HG02981 (cell line): ENCODE results near the gene TRIM52.

ENCODE experiments used
- ATAC-seq: cut with Tn5 transposase; IDR thresholded peaks from one replicate; pipeline ENCODE4 v1.9.1; 2021; ENCODE audit warnings: mild to moderate bottlenecking, moderate library complexity; ENCODE audit not compliant: unreplicated experiment

Gene TRIM52

GRCh38 chr5:181234455-181235306 lies 26.3 kb downstream of the TRIM52 start:
- ATAC-seq, result no peak

DNA sequence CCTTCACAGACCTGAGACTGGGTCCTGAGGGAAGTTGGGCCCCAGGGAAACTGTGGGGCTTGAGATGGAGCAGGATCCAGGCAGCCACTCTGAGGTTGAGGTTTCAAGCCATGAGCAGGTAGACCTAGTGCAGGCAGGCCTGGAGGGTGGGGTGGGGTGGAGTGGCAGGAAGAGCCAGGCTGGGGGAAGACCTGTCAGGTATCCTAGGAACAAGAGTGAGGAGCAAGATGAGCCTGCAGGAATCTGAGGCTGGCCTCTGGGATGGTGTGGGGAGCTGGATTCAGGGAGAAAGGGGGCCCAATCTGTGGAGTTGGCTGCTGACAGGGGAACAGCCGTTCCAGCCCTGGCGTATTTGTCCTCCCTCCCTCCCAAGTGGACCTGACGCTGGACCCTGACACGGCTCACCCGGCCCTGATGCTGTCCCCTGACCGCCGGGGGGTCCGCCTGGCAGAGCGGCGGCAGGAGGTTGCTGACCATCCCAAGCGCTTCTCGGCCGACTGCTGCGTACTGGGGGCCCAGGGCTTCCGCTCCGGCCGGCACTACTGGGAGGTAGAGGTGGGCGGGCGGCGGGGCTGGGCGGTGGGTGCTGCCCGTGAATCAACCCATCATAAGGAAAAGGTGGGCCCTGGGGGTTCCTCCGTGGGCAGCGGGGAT lies 27.0 kb downstream of the TRIM52 start:
- no peak for ATAC-seq

- no peak for ATAC-seq
These were observed 27.7 kb downstream of the TRIM52 start for GRCh38 chr5:181233088-181233800.

DNA sequence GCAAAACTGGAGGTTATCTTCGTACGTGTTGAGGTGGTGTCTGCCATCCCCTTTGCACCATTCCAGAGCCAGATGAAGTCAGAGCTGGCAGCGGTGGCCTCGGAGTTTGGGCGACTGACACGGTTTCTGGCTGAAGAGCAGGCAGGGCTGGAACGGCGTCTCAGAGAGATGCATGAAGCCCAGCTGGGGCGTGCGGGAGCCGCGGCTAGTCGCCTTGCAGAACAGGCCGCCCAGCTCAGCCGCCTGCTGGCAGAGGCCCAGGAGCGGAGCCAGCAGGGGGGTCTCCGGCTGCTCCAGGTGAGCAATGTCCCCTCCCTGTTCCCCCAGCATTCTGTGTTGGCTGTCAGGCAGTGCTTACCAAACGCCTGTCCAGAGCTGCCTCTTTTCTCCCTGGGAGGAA lies 28.4 kb downstream of the TRIM52 start:
- ATAC-seq, result no peak

DNA sequence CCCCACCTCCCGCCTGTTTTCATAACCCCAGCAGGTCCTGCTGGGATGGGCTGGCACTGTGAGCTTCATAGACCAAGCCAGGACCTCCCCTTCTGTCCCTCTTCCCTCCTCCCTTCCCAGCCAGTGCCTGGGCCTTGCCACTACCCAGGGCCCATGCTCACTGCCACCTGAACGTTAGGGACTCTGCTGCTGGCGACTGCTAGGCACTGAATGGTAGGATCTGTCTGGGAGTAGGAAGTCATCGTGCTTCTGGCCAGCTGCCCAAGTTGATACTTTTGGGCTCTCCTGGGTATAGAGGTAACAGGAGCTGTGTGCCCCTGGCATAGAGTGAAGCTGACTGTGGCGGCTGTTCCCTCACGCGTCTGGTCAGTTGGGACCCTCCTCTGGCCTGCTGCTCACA lies 29.5 kb downstream of the TRIM52 start:
- ATAC-seq, result no peak

DNA sequence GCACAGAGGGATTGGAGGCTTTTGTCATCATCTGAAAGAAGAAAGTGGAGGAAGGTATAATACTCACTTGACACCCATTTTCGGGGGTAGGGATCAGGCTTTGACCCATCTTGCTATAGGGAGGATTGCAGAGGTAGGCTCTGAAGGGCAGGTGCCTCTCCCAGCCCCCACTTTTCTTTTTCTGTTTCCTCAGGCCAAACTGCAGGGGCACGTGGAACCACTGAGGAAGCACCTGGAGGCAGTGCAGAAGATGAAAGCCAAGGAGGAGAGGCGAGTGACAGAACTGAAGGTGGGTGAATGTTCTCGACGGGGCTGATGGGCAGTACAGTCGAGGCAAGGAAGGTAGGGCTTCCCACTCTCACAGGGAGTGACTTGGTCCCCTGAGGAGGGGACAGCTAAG lies 30.4 kb downstream of the TRIM52 start:
- no peak for ATAC-seq

GRCh38 chr5:181229996-181230395 lies 30.9 kb downstream of the TRIM52 start:
- ATAC-seq, result no peak

- no peak for ATAC-seq
These were observed 36.3 kb downstream of the TRIM52 start for GRCh38 chr5:181224390-181225229.

DNA sequence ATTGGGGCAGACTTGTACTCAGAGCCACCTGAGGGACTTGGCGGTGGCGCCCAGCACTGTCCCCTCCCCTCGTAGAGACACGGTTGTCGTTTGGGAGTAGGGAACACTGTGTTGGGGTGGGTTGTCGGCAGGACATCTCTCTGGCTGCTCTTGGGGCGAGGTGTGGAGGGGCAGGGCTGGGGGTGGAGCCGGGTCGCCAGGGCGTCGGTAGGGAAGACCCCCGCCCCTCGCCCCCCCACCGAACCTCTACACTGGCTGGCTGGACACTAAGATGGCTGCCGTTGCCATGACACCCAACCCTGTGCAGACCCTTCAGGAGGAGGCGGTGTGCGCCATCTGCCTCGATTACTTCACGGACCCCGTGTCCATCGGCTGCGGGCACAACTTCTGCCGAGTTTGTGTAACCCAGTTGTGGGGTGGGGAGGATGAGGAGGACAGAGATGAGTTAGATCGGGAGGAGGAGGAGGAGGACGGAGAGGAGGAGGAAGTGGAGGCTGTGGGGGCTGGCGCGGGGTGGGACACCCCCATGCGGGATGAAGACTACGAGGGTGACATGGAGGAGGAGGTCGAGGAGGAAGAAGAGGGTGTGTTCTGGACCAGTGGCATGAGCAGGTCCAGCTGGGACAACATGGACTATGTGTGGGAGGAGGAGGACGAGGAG lies 37.1 kb downstream of the TRIM52 start:
- peak; percentile 1 for ATAC-seq

DNA sequence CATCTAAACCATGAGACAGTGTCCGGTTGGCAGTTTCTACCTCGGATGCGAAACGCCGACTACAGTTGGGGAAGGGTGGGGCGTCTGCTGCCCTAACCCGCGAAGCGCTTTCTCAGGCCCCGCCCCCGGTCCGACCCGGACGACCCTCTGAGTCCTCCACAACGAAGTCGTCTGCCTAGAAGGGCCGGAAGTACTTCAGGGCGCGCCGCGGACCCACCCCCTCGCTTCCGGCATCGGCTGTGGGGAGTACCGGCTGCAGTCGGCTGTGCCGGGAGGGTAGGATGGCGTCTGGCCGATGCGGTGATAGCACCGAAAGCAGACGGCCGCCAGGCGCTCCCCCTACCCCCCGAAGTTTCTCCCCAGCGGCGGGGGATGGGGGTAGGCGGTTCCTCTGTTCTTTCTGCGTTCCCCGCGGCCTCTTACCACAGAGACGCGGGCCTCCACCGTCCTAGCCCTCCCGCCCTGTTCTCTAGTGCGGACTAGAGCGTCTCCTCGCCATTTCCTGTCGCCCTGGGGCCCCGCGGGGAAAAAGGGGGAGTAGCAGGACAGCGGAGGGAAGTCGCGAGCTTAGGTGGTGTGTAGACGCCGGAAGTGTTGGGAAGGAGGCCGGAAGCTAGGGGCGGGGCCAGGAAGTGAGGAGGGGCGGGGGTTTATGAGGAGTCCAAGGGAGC lies 37.8 kb downstream of the TRIM52 start, which contains the start of gene TRIM41:
Gene TRIM41, plus strand, starts transcription at position 224 of the 671 bp plus-strand sequence. CDS start 719 bp downstream, outside the sequence.
- ATAC-seq, result peak; percentile 56

GRCh38 chr5:181222630-181223057 lies 38.3 kb downstream of the TRIM52 start:
- ATAC-seq, result no peak

GRCh38 chr5:181221792-181222629 lies 38.9 kb downstream of the TRIM52 start:
- ATAC-seq, result peak; percentile 30

DNA sequence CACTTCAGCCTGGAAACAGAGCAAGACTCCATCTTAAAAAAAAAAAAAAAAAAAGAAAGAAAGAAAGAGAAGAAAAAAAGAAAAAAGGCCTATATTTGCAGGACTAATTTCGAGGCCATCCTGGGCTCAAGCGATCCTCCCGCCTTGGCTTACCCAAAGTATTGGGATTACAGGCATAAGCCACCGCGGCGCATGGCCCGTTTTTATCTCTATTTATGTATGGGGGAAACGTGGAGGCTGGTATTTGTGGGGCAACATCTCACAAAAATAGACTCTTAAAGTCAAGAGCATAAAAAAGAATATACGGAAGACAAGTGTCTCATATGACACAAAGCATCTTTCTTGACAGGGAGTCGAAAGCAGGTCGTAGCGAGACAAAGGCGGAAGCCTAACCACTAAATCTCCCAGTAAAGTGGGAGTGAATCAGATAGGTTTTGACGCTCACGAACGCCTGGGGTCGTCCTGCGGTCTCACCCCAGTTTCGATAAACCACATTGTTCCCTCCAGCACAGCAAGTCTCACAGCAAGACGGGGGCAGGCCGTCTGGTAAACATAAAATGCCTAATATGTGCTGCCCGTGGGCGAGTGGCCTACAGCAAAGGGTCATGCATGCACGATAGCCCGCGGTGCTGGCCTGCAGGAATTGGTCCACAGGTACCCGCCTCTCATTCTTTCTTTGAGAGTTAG lies 39.7 kb downstream of the TRIM52 start:
- ATAC-seq, result no peak

DNA sequence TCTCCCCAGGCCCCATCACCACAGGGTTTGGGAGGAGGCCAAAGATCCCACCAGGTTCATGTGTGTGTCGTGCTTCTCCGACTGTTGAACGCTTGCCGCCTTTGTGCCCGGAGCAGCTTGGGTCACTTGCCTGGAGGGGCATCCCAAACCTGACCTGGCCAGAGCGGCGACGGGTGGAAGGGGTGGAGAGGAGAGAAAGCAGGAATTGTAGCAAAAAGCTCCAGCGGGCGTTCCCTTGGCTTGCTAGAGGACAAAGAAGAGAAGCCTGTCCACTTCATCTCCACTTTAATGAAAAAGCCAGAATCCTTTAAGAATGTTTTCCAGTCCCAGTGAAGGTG lies 40.8 kb downstream of the TRIM52 start:
- no peak for ATAC-seq

DNA sequence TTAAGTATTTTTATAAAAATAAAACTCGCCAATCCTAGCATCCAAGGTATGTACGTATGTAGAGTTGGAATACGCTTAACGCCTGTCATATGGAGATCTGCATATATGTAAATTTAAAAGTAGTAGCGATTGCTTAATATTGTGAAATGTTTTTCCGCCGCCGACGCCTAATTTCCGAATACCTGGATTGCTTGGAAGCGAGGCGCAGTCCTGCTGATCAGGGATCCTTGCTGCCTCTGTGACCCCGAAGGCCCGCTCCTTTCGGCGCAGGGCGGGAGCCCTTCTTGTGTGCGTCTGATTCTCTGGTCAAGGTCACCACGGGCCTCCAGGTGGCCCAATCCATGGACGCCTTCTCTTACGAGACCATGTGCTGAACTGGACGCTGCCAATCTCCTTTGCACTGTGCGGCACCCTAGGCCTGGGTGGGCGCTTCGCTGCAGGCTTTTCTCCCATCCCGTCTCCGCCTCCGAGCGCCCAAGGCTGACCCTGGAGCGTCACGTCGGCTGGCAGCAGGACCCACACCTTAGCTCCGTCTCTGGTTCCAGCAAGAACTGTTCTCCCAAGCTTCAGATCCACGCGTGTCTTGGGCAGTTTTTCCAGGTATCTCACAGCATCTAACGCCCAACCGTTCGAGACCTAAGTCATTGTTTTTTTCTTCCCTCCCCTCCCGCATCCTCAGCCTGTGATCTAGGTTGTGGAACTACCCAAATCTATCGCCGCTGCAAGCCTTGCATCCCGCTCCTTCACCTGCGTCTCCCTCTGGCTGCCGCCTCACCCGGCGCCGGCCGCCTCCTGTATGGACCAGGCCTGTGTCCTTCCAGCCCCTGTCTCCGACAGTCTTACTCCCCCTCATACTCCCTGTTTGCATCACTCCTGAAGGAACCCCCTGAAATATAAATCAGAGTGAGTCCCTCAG lies 41.4 kb downstream of the TRIM52 start:
- no peak for ATAC-seq

- ATAC-seq, result no peak
These were observed 42.2 kb downstream of the TRIM52 start for GRCh38 chr5:181218795-181219124.

DNA sequence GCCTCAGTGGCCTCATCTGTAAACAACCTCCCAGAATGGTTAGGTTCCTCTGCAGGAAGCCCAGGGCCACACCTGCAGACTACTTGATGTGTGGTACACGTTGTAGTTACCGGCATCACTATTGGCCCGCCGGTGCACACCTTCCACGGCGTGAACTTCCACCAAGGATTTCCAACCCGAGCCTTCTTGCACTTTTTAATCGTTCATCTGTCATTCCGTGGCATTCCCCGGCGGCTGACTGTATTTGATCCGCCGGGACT lies 43.2 kb downstream of the TRIM52 start:
- ATAC-seq, result peak; percentile 4
